Endothelial cell of umbilical vein (primary cell): ENCODE measurements around the gene AP3M1. TPM values are rescaled to one million over a fixed set of nuclear protein-coding genes. Genes with fewer than 3 reads are reported as not detected.

ENCODE experiments used
- BruUV-seq: library from RNA; stranded (reverse); fragments of 400-500 nt; replicated peaks from 2 replicates; lab custom pipeline; 2021; lab: Mats Ljungman, UMichigan
- CTCF ChIA-PET: fragments of 300-600, 350-600 bp; sonication (Branson Sonifier 250); formaldehyde crosslinking; loops from one replicate; lab custom pipeline; 2021; ENCODE audit warnings: antibody characterized with exemption, inconsistent platforms; lab: Charles Lee
- POLR2A ChIA-PET: fragments of 300-600, 350-600 bp; sonication (Branson Sonifier 250); formaldehyde crosslinking; loops from one replicate; lab custom pipeline; 2021; ENCODE audit warnings: antibody characterized with exemption, inconsistent platforms; lab: Charles Lee
- DNase-seq: peaks from one replicate; pipeline ENCODE4 v3.0.0-alpha.2; 2011; ENCODE audit warnings: low read depth, low spot score
- FAIRE-seq: peaks from 2 replicates; lab custom pipeline; 2011; peaks lifted over from hg19 to GRCh38; lab: Jason Lieb, UNC
- H2AFZ ChIP-seq: 2 replicates; pipeline ENCODE4 v1.6.0; 2012; ENCODE audit warnings: low read depth, low read length, control low read depth, inconsistent platforms
- H3K27ac ChIP-seq: 2 replicates; pipeline ENCODE4 v1.5.1; 2011; ENCODE audit warnings: low read depth, mild to moderate bottlenecking, control low read depth, low read length, moderate library complexity; ENCODE audit not compliant: insufficient read depth
- H3K27me3 ChIP-seq, 2 experiments: 2 replicates each; pipeline versions ENCODE4 v1.6.0 to v1.6.1; 2011; ENCODE audit warnings: low read length in 2 of 2, mixed read lengths in 1 of 2; ENCODE audit not compliant: control insufficient read depth in 2 of 2, insufficient read depth in 2 of 2
- H3K36me3 ChIP-seq, 2 experiments: 2 replicates in 1 of 2; 3 replicates in 1 of 2; pipeline ENCODE4 v1.5.1; 2011; ENCODE audit warnings: low read length in 2 of 2, mild to moderate bottlenecking in 1 of 2, moderate library complexity in 1 of 2; ENCODE audit not compliant: control insufficient read depth in 2 of 2, insufficient read depth in 2 of 2; ENCODE audit errors: extremely low read depth in 1 of 2
- H3K4me1 ChIP-seq: 3 replicates; pipeline ENCODE4 v1.5.1; 2011; ENCODE audit warnings: mild to moderate bottlenecking, low read length; ENCODE audit not compliant: control insufficient read depth, insufficient read depth; ENCODE audit errors: extremely low read depth
- H3K4me2 ChIP-seq: 2 replicates; pipeline ENCODE4 v1.6.1; 2011; ENCODE audit warnings: low read length, control low read depth, mixed read lengths; ENCODE audit not compliant: insufficient read depth
- H3K4me3 ChIP-seq, 3 experiments: fragments of 200-600 bp in 1 of 3; sonication (generic), shearing (Covaris generic) in 1 of 3; replicated peaks in 1 of 3; 2 replicates each; pipeline ENCODE4 v1.5.1; 2011 to 2016; ENCODE audit warnings: control low read depth in 3 of 3, low read length in 3 of 3, mild to moderate bottlenecking in 2 of 3, inconsistent platforms in 1 of 3, low read depth in 1 of 3, moderate library complexity in 1 of 3; ENCODE audit not compliant: insufficient read depth in 1 of 3
- H3K79me2 ChIP-seq: 2 replicates; pipeline ENCODE4 v1.6.0; 2012; ENCODE audit warnings: low read length, inconsistent platforms; ENCODE audit not compliant: control insufficient read depth, insufficient read depth
- H3K9ac ChIP-seq: replicated peaks from 2 replicates; pipeline ENCODE3; 2011; ENCODE audit warnings: low read length, control low read depth; ENCODE audit not compliant: insufficient read depth; ENCODE audit errors: extremely low read depth
- H3K9me1 ChIP-seq: replicated peaks from 3 replicates; pipeline ENCODE4 v1.6.0; 2011; ENCODE audit warnings: mild to moderate bottlenecking, low read length; ENCODE audit not compliant: control insufficient read depth, insufficient read depth; ENCODE audit errors: extremely low read depth
- H3K9me3 ChIP-seq: replicated peaks from 2 replicates; pipeline ENCODE4 v1.5.1; 2012; ENCODE audit warnings: low read length, inconsistent platforms; ENCODE audit not compliant: control insufficient read depth, insufficient read depth
- H4K20me1 ChIP-seq: replicated peaks from 2 replicates; pipeline ENCODE3; 2011; ENCODE audit warnings: mild to moderate bottlenecking, low read length; ENCODE audit not compliant: control insufficient read depth, insufficient read depth; ENCODE audit errors: extremely low read depth
- EZH2 ChIP-seq: IDR thresholded peaks from 2 replicates; pipeline ENCODE4 v1.6.1; 2012; ENCODE audit warnings: borderline replicate concordance, low read depth, mild to moderate bottlenecking, moderate library complexity, low read length, inconsistent platforms; ENCODE audit not compliant: severe bottlenecking
- FOS ChIP-seq: IDR thresholded peaks from 2 replicates; pipeline ENCODE4 v1.6.1; 2011; ENCODE audit warnings: mild to moderate bottlenecking, low read length, moderate library complexity, borderline replicate concordance; ENCODE audit not compliant: insufficient read depth
- GATA2 ChIP-seq: IDR thresholded peaks from 2 replicates; pipeline ENCODE4 v1.7.0; 2011; ENCODE audit warnings: low read depth, mild to moderate bottlenecking, moderate library complexity, mixed read lengths, low read length; ENCODE audit not compliant: insufficient read length, insufficient read depth
- JUN ChIP-seq: IDR thresholded peaks from 2 replicates; pipeline ENCODE4 v1.6.1; 2011; ENCODE audit warnings: borderline replicate concordance, low read depth; ENCODE audit not compliant: insufficient read length, insufficient read depth
- MYC ChIP-seq: IDR thresholded peaks from one replicate; pipeline ENCODE4 v1.6.1; 2011; ENCODE audit warnings: mild to moderate bottlenecking, low read depth, low read length
- POLR2A ChIP-seq: IDR thresholded peaks from 2 replicates; pipeline ENCODE4 v1.6.1; 2012; ENCODE audit warnings: low read depth, mild to moderate bottlenecking, control low read depth, low read length
- POLR2AphosphoS5 ChIP-seq: IDR thresholded peaks from 2 replicates; pipeline ENCODE4 v1.6.1; 2012; ENCODE audit warnings: low read depth, mild to moderate bottlenecking, control low read depth, low read length, moderate library complexity; ENCODE audit not compliant: insufficient read depth
- dilution Hi-C: fragments of 300-500 bp; cut with MboI; formaldehyde crosslinking; loops from one replicate; pipeline ENCODE4 v1.15.0; 2019; ENCODE audit warnings: low sequenced_read_pairs; ENCODE audit not compliant: extremely low pct_ligation_motif_present
- intact Hi-C: fragments of 100-400 bp; cut with micrococcal nuclease; formaldehyde crosslinking; loops from one replicate; pipeline ENCODE4 v1.10.0; 2022
- polyA plus RNA-seq, 4 experiments: library from polyadenylated mRNA; depleted of rRNA in 3 of 4; stranded (reverse) in 3 of 4; unstranded in 1 of 4; fragments of >200 nt; gene quantifications; 2 replicates each; pipeline versions ENCODE4 v1.2.1 to v1.2.3, GENCODE V29; 2011 to 2012; ENCODE audit warnings: missing spikeins in 1 of 4
- total RNA-seq: library from RNA; stranded (reverse); gene quantifications from 2 replicates; pipeline ENCODE4 v1.2.3, GENCODE V29; 2021
- TF ChIP-seq, protein P1 (sequence below), 2 donors: IDR thresholded peaks; 1 replicate in 1 of 2; 2 replicates in 1 of 2; pipeline ENCODE4 v1.5.1; 2011; ENCODE audit warnings: low read length in 2 of 2, mild to moderate bottlenecking in 2 of 2, moderate library complexity in 2 of 2, control low read depth in 1 of 2, inconsistent platforms in 1 of 2, low read depth in 1 of 2; ENCODE audit not compliant: insufficient read depth in 1 of 2; ENCODE audit errors: extremely low read depth in 1 of 2
- TF ChIP-seq, protein P2 (sequence below): IDR thresholded peaks from 2 replicates; pipeline ENCODE4 v1.6.1; 2011; ENCODE audit not compliant: insufficient read depth, insufficient read length

AP3M1 gene
- total and polyA plus RNA-seq, 2 donors (not counting 3 experiments of a cell fraction or from before 2014, with no cell fraction given), result 34.0 to 58.8 TPM

GRCh38 chr10:74179111-74179710 lies 28.6 kb upstream of the AP3M1 start:
- intact Hi-C loops, result no loop called here
- peaks cover 61% of the 10 kb centered on the region for H3K79me2 ChIP-seq

GRCh38 chr10:74178042-74178791 lies 27.6 kb upstream of the AP3M1 start:
- intact Hi-C loops, result no loop called here
- CTCF ChIA-PET, result interaction anchor here (1.3 to 2.0 kb wide), 6 partner anchors 9 to 57 kb away, joined by 3 to 10 read pairs (median 5); no protein-coding TSS in a partner anchor
- Histone ChIP-seq H3K9me3 (no peaks in the 10 kb centered on the region), H3K36me3 (no peaks in the 10 kb centered on the region), H3K27ac (no peak overlapping the region), H4K20me1 (no peaks in the 10 kb centered on the region), H3K4me1 (peaks cover 15% of the 10 kb centered on the region), H3K4me3 (no peak overlapping the region), H3K9me1 (no peaks in the 10 kb centered on the region), H3K27me3 (no peaks in the 10 kb centered on the region), H2AFZ (no peak overlapping the region), H3K4me2 (peak overlapping the region; percentile 19), H3K9ac (no peak overlapping the region), H3K79me2 (peaks cover 56% of the 10 kb centered on the region)
- DNase-seq (no peak), FAIRE-seq (no peak)
- POLR2A ChIA-PET, result interaction anchor here (1.0 kb wide), 1 partner anchor 57 kb away, joined by 3 read pairs; no protein-coding TSS in a partner anchor
- dilution Hi-C loops, result no loop called here
- TF ChIP-seq MYC (no peak), EZH2 (no peak), GATA2 (no peak), FOS (no peak), POLR2AphosphoS5 (no peak), POLR2A (no peak), JUN (no peak)
- TF ChIP-seq, protein P1, sequence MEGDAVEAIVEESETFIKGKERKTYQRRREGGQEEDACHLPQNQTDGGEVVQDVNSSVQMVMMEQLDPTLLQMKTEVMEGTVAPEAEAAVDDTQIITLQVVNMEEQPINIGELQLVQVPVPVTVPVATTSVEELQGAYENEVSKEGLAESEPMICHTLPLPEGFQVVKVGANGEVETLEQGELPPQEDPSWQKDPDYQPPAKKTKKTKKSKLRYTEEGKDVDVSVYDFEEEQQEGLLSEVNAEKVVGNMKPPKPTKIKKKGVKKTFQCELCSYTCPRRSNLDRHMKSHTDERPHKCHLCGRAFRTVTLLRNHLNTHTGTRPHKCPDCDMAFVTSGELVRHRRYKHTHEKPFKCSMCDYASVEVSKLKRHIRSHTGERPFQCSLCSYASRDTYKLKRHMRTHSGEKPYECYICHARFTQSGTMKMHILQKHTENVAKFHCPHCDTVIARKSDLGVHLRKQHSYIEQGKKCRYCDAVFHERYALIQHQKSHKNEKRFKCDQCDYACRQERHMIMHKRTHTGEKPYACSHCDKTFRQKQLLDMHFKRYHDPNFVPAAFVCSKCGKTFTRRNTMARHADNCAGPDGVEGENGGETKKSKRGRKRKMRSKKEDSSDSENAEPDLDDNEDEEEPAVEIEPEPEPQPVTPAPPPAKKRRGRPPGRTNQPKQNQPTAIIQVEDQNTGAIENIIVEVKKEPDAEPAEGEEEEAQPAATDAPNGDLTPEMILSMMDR (IDR thresholded peaks at IDR 0.05; ENCODE audit: extremely low read depth in 1 of 2, insufficient read depth in 1 of 2, low read depth in 1 of 2, low read length in 2 of 2), result no peak
- TF ChIP-seq, protein P2, sequence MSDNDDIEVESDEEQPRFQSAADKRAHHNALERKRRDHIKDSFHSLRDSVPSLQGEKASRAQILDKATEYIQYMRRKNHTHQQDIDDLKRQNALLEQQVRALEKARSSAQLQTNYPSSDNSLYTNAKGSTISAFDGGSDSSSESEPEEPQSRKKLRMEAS, result no peak
- BruUV-seq, result no TSS peak

More at GRCh38 chr10:74179111-74179710, 28.6 kb upstream of the AP3M1 start:
- no peak overlapping the region for H3K4me3 ChIP-seq
- peaks cover 15% of the 10 kb centered on the region for H3K4me1 ChIP-seq
- no peak overlapping the region for H3K27ac ChIP-seq
- FAIRE-seq (no peak), DNase-seq (no peak)
- dilution Hi-C loops, result no loop called here
- H3K4me2 ChIP-seq, result no peak overlapping the region
- no peaks in the 10 kb centered on the region for H4K20me1 ChIP-seq
- no peaks in the 10 kb centered on the region for H3K27me3 ChIP-seq
- no peaks in the 10 kb centered on the region for H3K9me1 ChIP-seq
- H3K9me3 ChIP-seq, result no peaks in the 10 kb centered on the region
- ChIA-PET CTCF (interaction anchor here (1.3 to 2.0 kb wide), 5 partner anchors 8 to 55 kb away, joined by 3 to 10 read pairs (median 6); no protein-coding TSS in a partner anchor), POLR2A (no interaction called here)
- no TSS peak for BruUV-seq
- no peak overlapping the region for H3K9ac ChIP-seq
- no peaks in the 10 kb centered on the region for H3K36me3 ChIP-seq
- no peak for TF ChIP-seq JUN
- peak; percentile 25 for TF ChIP-seq GATA2
- TF ChIP-seq, protein P2, result no peak
- no peak for TF ChIP-seq POLR2AphosphoS5
- no peak overlapping the region for H2AFZ ChIP-seq
